HepG2 (cell line): ENCODE data around the gene HIF1AN. TPM values are rescaled to one million over a fixed set of nuclear protein-coding genes. Genes with fewer than 3 reads are reported as not detected.

Experiments used
- ATAC-seq: fragments of 200-7000 bp; cut with Tn5 transposase; 3 replicates; pipeline ENCODE4 v1.9.1; 2020; ENCODE audit warnings: mild to moderate bottlenecking, moderate library complexity
- BruUV-seq: library from RNA; stranded (reverse); fragments of 400-500 nt; replicated peaks from 2 replicates; lab custom pipeline; 2021; lab: Mats Ljungman, UMichigan
- CTCF ChIA-PET: fragments of 300-600 bp; formaldehyde crosslinking; extraction: SDS; loops from one replicate; lab custom pipeline; 2021; ENCODE audit warnings: low total read pairs, inconsistent platforms, low intra/inter-chr PET ratio; lab: Yijun Ruan, JAX
- POLR2A ChIA-PET: fragments of 350-600 bp; sonication (Branson Sonifier 250); formaldehyde crosslinking; loops from one replicate; lab custom pipeline; 2020; ENCODE audit warnings: antibody characterized with exemption, inconsistent platforms; lab: Yijun Ruan, JAX
- DNase-seq: peaks from one replicate; pipeline ENCODE4 v3.0.0-alpha.2; 2015; ENCODE audit warnings: low spot score
- FAIRE-seq: peaks from 3 replicates; lab custom pipeline; 2011; peaks lifted over from hg19 to GRCh38; lab: Jason Lieb, UNC
- H2AFZ ChIP-seq: one replicate; pipeline ENCODE4 v1.6.1; 2011; ENCODE audit warnings: low read length, inconsistent platforms
- H3K27ac ChIP-seq: fragments of 300-600 bp; 3 replicates; pipeline ENCODE4 v1.8.0; 2011; ENCODE audit warnings: mixed run types, mild to moderate bottlenecking, mixed read lengths, low read length, inconsistent platforms; ENCODE audit not compliant: insufficient read depth; ENCODE audit errors: extremely low read length
- H3K27me3 ChIP-seq, 2 experiments: fragments of 200-600 bp in 1 of 2; 2 replicates in 1 of 2; 3 replicates in 1 of 2; pipeline versions ENCODE4 v1.6.0 to v1.8.0; 2011; ENCODE audit warnings: low read length in 2 of 2, mild to moderate bottlenecking in 2 of 2, moderate library complexity in 2 of 2, inconsistent platforms in 1 of 2; ENCODE audit not compliant: insufficient read depth in 2 of 2, control insufficient read depth in 1 of 2
- H3K36me3 ChIP-seq, 2 experiments: fragments of 200-600 bp in 1 of 2; replicated peaks in 1 of 2; 2 replicates in 1 of 2; 3 replicates in 1 of 2; pipeline versions ENCODE4 v1.5.1 to v1.8.0; 2011; ENCODE audit warnings: low read length in 2 of 2, inconsistent platforms in 1 of 2; ENCODE audit not compliant: insufficient read depth in 2 of 2, control insufficient read depth in 1 of 2
- H3K4me1 ChIP-seq: 2 replicates; pipeline ENCODE4 v1.5.1; 2012; ENCODE audit warnings: low read length, inconsistent platforms; ENCODE audit not compliant: insufficient read depth
- H3K4me2 ChIP-seq: 2 replicates; pipeline ENCODE4 v1.6.0; 2011; ENCODE audit warnings: low read depth, low read length, inconsistent platforms
- H3K4me3 ChIP-seq, 3 experiments: fragments of 200-600 bp in 1 of 3; sonication (generic), shearing (Covaris generic) in 1 of 3; replicated peaks in 1 of 3; 2 replicates each; pipeline ENCODE4 v1.5.1; 2011 to 2016; ENCODE audit warnings: low read length in 3 of 3, inconsistent platforms in 2 of 3, low read depth in 2 of 3, mild to moderate bottlenecking in 2 of 3, control low read depth in 1 of 3, mixed read lengths in 1 of 3; ENCODE audit not compliant: insufficient read depth in 1 of 3
- H3K79me2 ChIP-seq: one replicate; pipeline ENCODE4 v1.6.1; 2011; ENCODE audit warnings: low read length, inconsistent platforms; ENCODE audit not compliant: insufficient read depth
- H3K9ac ChIP-seq: 2 replicates; pipeline ENCODE4 v1.6.0; 2011; ENCODE audit warnings: mild to moderate bottlenecking, low read depth, low read length, inconsistent platforms; ENCODE audit not compliant: insufficient read depth
- H3K9me3 ChIP-seq: 2 replicates; pipeline ENCODE4 v1.5.1; 2012; ENCODE audit warnings: mild to moderate bottlenecking, low read length
- H4K20me1 ChIP-seq: 2 replicates; pipeline ENCODE4 v1.6.0; 2011; ENCODE audit warnings: inconsistent platforms, mild to moderate bottlenecking, low read length, moderate library complexity; ENCODE audit not compliant: insufficient read depth
- ATF4 ChIP-seq, 2 experiments: fragments of 450-650 bp in 1 of 2; sonication (generic) in 1 of 2; formaldehyde crosslinking; IDR thresholded peaks; 2 replicates each; pipeline versions ENCODE4 v1.5.0 to v1.8.0; 2020 to 2022; ENCODE audit warnings: mild to moderate bottlenecking in 1 of 2, missing genetic modification reagents in 1 of 2
- CHD4 ChIP-seq: fragments of 200-600 bp; sonication (generic); IDR thresholded peaks from 2 replicates; pipeline ENCODE4 v1.7.0; 2017; ENCODE audit warnings: mild to moderate bottlenecking, low read length, borderline replicate concordance
- GZF1 ChIP-seq: sonication (generic); formaldehyde crosslinking; IDR thresholded peaks from 2 replicates; pipeline ENCODE4 v1.5.1; 2020; ENCODE audit warnings: mild to moderate bottlenecking, missing genetic modification reagents
- ISL2 ChIP-seq: sonication (generic); formaldehyde crosslinking; IDR thresholded peaks from 2 replicates; pipeline ENCODE4 v1.5.0; 2020; ENCODE audit warnings: missing genetic modification reagents
- KLF11 ChIP-seq: IDR thresholded peaks from 2 replicates; pipeline ENCODE4 v1.6.1; 2016; ENCODE audit warnings: missing compliant biosample characterization
- MED1 ChIP-seq: sonication (generic); formaldehyde crosslinking; IDR thresholded peaks from 2 replicates; pipeline ENCODE4 v1.4.0; 2020; ENCODE audit warnings: missing genetic modification reagents
- NCOA1 ChIP-seq: sonication (generic); formaldehyde crosslinking; IDR thresholded peaks from 2 replicates; pipeline ENCODE4 v1.9.0; 2021; ENCODE audit warnings: missing genetic modification reagents
- NFYC ChIP-seq: IDR thresholded peaks from 2 replicates; pipeline ENCODE4 v1.6.1; 2016; ENCODE audit warnings: missing genetic modification reagents, missing compliant biosample characterization
- SMARCC2 ChIP-seq: fragments of 450-650 bp; IDR thresholded peaks from 2 replicates; pipeline ENCODE4 v1.6.1; 2017; ENCODE audit warnings: antibody characterized with exemption, mild to moderate bottlenecking
- TCF7 ChIP-seq: sonication (generic); IDR thresholded peaks from 2 replicates; pipeline ENCODE4 v1.6.1; 2016; ENCODE audit warnings: antibody characterized with exemption, low read depth
- ZNF510 ChIP-seq: sonication (generic); formaldehyde crosslinking; IDR thresholded peaks from 2 replicates; pipeline ENCODE4 v1.4.0; 2020; ENCODE audit warnings: low read depth, mild to moderate bottlenecking, missing genetic modification reagents
- ZNF615 ChIP-seq: sonication (generic); formaldehyde crosslinking; IDR thresholded peaks from 2 replicates; pipeline ENCODE4 v1.5.0; 2020; ENCODE audit warnings: mild to moderate bottlenecking, missing genetic modification reagents, borderline replicate concordance
- ZNF777 ChIP-seq: sonication (generic); formaldehyde crosslinking; IDR thresholded peaks from 2 replicates; pipeline ENCODE4 v1.4.0; 2020; ENCODE audit warnings: missing genetic modification reagents
- ZNF782 ChIP-seq: sonication (generic); formaldehyde crosslinking; IDR thresholded peaks from 2 replicates; pipeline ENCODE4 v1.4.0; 2020; ENCODE audit warnings: missing genetic modification reagents, mild to moderate bottlenecking, borderline replicate concordance
- in situ Hi-C: cut with HindIII; loops from 2 replicates; pipeline ENCODE4 v1.10.0; 2017; ENCODE audit warnings: low pct_unique_long_range_greater_than_20kb; ENCODE audit not compliant: extremely low pct_ligation_motif_present
- intact Hi-C: fragments of 100-400 bp; cut with micrococcal nuclease; formaldehyde crosslinking; loops from one replicate; pipeline ENCODE4 v1.10.0; 2022; ENCODE audit not compliant: unreplicated experiment
- polyA plus RNA-seq, 8 experiments: library from polyadenylated mRNA; depleted of rRNA in 3 of 8; stranded (reverse) in 7 of 8; unstranded in 1 of 8; fragments of >200 nt; fragmentation: Illumina TruSeq in 4 of 8; extraction: Trizol in 4 of 8; gene quantifications; 2 replicates each; pipeline versions ENCODE4 v1.2.1 to v1.2.3, GENCODE V29; 2011 to 2016; ENCODE audit warnings: low read depth in 4 of 8, missing spikeins in 1 of 8, mixed read lengths in 1 of 8; ENCODE audit not compliant: insufficient read depth in 1 of 8
- total RNA-seq, 5 experiments: library from RNA; depleted of rRNA; stranded (reverse); fragments of >200 nt; fragmentation: Illumina TruSeq; extraction: Trizol; gene quantifications; 2 replicates each; pipeline ENCODE4 v1.2.3, GENCODE V29; 2016; ENCODE audit warnings: low read depth in 1 of 5
- TF ChIP-seq, protein P1 (sequence below): sonication (generic); formaldehyde crosslinking; IDR thresholded peaks from 2 replicates; pipeline ENCODE4 v1.4.0; 2020; ENCODE audit warnings: missing genetic modification reagents

Gene HIF1AN
- total and polyA plus RNA-seq, 2 of the 13 experiments (the other 11 are each of a cell fraction or from before 2014, with no cell fraction given): 8.6 to 10.7 TPM

DNA sequence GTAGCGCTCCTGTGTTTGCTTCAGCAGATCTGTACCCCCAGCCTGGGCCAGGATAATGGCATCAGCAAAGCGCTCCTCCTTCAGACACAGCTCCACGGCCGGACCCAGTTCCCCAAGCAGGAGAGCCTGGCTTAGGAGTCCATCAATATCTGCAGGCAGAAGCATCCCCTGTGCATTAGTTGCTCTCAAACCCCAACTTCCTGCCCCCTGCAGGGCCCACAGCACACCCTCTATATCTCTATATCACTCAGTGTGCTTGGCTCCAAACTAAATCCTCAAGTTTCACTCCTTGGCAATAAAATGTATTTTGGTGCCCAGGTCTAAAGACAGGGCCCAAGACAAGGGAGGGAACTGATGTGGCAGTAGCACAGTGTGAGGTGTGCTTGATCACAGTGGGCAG is 37.7 kb upstream of the HIF1AN start (continued):
- TF ChIP-seq ATF4 (CRISPR knock-in tag; IDR thresholded peaks at IDR 0.05): no peak
- TF ChIP-seq MED1 (CRISPR knock-in tag): no peak
- TF ChIP-seq NCOA1 (CRISPR knock-in tag): no peak
- no peak for TF ChIP-seq ZNF615 (CRISPR knock-in tag)
- no peak for TF ChIP-seq GZF1 (CRISPR knock-in tag)
- no peak for TF ChIP-seq KLF11 (CRISPR knock-in tag)
- TF ChIP-seq CHD4: no peak
- TF ChIP-seq SMARCC2: no peak
- TF ChIP-seq, protein P1, sequence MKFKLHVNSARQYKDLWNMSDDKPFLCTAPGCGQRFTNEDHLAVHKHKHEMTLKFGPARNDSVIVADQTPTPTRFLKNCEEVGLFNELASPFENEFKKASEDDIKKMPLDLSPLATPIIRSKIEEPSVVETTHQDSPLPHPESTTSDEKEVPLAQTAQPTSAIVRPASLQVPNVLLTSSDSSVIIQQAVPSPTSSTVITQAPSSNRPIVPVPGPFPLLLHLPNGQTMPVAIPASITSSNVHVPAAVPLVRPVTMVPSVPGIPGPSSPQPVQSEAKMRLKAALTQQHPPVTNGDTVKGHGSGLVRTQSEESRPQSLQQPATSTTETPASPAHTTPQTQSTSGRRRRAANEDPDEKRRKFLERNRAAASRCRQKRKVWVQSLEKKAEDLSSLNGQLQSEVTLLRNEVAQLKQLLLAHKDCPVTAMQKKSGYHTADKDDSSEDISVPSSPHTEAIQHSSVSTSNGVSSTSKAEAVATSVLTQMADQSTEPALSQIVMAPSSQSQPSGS (CRISPR knock-in tag): no peak
- no peak for TF ChIP-seq ZNF510

DNA sequence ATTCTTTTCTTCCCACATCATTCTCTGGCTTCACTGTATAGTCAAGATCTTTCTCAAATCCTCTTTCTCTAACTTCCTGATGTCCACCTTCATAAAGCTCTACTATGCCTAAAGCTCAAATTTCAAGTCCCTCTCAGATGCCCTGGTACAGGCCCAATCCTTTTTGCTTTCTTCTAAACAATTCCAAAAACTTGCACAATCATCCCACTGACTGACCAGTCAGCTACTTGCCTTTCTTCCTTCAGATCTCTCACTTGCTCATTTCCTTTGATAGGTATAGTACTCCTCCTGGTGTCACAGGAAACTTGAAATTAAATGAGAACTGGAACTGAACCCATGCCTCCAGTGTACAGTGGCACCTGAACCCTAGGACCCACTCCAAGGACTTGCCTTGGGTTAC is 34.3 kb upstream of the HIF1AN start:
- intact Hi-C loops: no loop called here
- CTCF ChIA-PET: no interaction called here
- BruUV-seq: no TSS peak

More for the DNA sequence above, 34.3 kb upstream of the HIF1AN start:
- Histone ChIP-seq H3K4me3 (no peak overlapping the region), H4K20me1 (no peaks in the 10 kb centered on the region), H3K4me2 (no peak overlapping the region), H3K9me3 (no peaks in the 10 kb centered on the region), H2AFZ (no peak overlapping the region), H3K79me2 (no peaks in the 10 kb centered on the region), H3K9ac (no peak overlapping the region), H3K36me3 (no peaks in the 10 kb centered on the region; a peak in 1 of 5 replicates), H3K27me3 (no peaks in the 10 kb centered on the region), H3K27ac (no peak overlapping the region)
- ATAC-seq: no peak
- in situ Hi-C loops: no loop called here
- no peak for DNase-seq
- POLR2A ChIA-PET: no interaction called here
- no peak for FAIRE-seq
- TF ChIP-seq NFYC (CRISPR knock-in tag) (no peak), MED1 (CRISPR knock-in tag) (no peak), ISL2 (CRISPR knock-in tag) (no peak), ZNF777 (no peak), TCF7 (no peak), ZNF782 (CRISPR knock-in tag) (no peak)
- TF ChIP-seq, all 625 proteins: peak for 0
- peaks cover 8% of the 10 kb centered on the region; the same call in 1 of the 2 replicates for H3K4me1 ChIP-seq
